ENCODE data around the gene EPHA10.

Gene EPHA10

GRCh38 chr1:37734629-37735591 is 30.0 kb downstream of the EPHA10 start:
- DNase-seq (ENCODE audit: low read depth), result no peak

- no peak for DNase-seq (ENCODE audit: low read depth)
Measured at GRCh38 chr1:37732111-37732780, 32.7 kb downstream of the EPHA10 start.

GRCh38 chr1:37731312-37732019 is 33.5 kb downstream of the EPHA10 start:
- no peak for DNase-seq (ENCODE audit: low read depth)

- no peak for DNase-seq (ENCODE audit: low read depth)
Measured at GRCh38 chr1:37730376-37730775, 34.5 kb downstream of the EPHA10 start.

- no peak for DNase-seq (ENCODE audit: low read depth)
Measured at GRCh38 chr1:37728416-37728815, 36.5 kb downstream of the EPHA10 start.

GRCh38 chr1:37726751-37727585 is 38.0 kb downstream of the EPHA10 start:
- no peak for DNase-seq (ENCODE audit: low read depth)

GRCh38 chr1:37725851-37726613 is 38.9 kb downstream of the EPHA10 start:
- no peak for DNase-seq (ENCODE audit: low read depth)

- no peak for DNase-seq (ENCODE audit: low read depth)
Measured at GRCh38 chr1:37724575-37724974, 40.3 kb downstream of the EPHA10 start.

- DNase-seq (ENCODE audit: low read depth), result no peak
Measured at GRCh38 chr1:37723390-37724078, 41.4 kb downstream of the EPHA10 start.

GRCh38 chr1:37723072-37723389 is 41.9 kb downstream of the EPHA10 start:
- DNase-seq (ENCODE audit: low read depth), result no peak

GRCh38 chr1:37722181-37723071 is 42.5 kb downstream of the EPHA10 start:
- no peak for DNase-seq (ENCODE audit: low read depth)

GRCh38 chr1:37721565-37721964 is 43.4 kb downstream of the EPHA10 start:
- no peak for DNase-seq (ENCODE audit: low read depth)

- DNase-seq (ENCODE audit: low read depth), result no peak
Measured at GRCh38 chr1:37720231-37721130, 44.4 kb downstream of the EPHA10 start.

GRCh38 chr1:37719572-37720195 is 45.2 kb downstream of the EPHA10 start:
- DNase-seq (ENCODE audit: low read depth), result no peak

GRCh38 chr1:37718901-37719571 is 45.9 kb downstream of the EPHA10 start:
- DNase-seq (ENCODE audit: low read depth), result no peak

- DNase-seq (ENCODE audit: low read depth), result no peak
Measured at GRCh38 chr1:37718181-37718900, 46.6 kb downstream of the EPHA10 start.

- no peak for DNase-seq (ENCODE audit: low read depth)
Measured at GRCh38 chr1:37717631-37718030, 47.3 kb downstream of the EPHA10 start.
